Measurements from ENCODE around the gene TAF11L4.
A peak's percentile ranks its signal among the peaks of the same experiment; 100 is the strongest.
"Not testable (repeated sequence)": the region's sequence is repeated elsewhere in the genome, so short reads cannot be mapped to it uniquely, and the experiment has no call there.

TAF11L4 gene

DNA sequence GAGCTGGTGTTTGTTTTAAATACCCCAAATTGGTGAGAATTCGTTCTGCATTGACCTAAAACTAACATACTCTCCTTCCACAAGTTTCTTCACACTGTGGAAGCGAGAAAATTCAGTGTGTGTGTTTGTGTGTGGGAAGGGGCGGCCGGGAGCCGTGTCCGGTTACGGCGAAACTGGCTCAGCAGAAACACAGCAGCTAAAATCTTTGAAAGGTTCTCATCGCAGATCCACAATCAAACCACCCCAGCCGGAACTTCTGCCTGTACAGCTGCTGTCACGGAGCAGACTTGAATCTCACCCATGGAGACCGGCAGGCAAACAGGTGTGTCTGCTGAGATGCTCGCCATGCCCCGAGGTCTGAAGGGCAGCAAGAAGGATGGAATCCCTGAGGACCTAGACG, at the start of gene TAF11L4:
Gene TAF11L4 (plus strand): TSS at position 301 of the 400 bp plus-strand sequence.
- DNase-seq, result not testable (repeated sequence)

- not testable (repeated sequence) for DNase-seq
Measured at GRCh38 chr5:17475064-17475463, 46.5 kb upstream of the TAF11L4 start.

GRCh38 chr5:17477043-17477442, 44.6 kb upstream of the TAF11L4 start:
- no peak for DNase-seq

DNA sequence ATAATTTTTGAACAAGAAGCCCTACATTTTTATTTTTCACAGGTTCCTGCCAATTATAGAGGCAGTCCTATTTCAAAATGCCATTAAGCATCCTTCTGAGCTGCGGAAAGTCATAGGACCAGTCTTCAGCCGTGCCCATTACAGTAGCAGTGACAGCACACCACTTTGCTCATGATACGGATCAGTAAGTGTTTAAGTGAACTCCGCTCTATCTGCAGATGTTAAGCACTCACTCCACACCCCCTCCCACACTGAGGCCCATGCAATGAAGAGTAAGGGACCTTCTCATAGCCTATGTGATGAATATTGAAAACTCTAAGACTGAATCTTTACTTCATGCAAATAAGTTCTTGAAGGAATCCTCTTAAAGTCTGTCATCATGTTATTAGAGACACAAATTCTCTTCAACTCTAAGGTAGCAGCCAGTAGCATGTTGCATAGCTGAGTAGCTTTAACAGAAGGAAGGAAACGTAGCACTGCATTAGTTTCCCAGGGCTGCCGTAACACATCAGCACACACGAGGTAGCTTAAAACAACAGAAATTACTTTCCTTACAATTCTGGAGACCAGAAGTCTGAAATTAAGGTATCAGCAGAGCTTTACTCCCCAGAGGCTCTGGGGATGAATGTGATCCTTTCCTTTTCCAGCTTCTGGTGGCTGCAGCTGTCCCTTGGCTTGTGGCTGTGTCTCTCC, 43.9 kb upstream of the TAF11L4 start:
- no peak for DNase-seq

DNA sequence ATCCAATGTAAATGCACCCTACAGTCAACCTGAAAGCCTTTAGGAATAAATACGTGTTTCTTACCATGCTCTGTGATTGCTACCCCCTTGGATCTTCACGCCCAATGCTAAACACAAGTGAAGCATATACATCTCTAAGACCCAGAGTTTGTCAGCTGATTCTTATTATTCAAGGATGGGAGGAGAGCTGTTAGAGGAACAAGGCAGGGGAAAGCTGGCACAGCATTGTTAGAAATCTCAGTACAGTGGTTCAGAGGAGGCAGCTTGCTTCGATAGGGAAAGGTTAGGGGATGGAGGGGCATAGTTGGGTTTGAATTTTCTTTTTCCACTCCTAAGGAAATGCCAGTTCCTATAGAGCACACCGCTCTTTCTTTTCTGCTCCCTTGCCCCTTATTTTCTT, 40.2 kb upstream of the TAF11L4 start:
- no peak for DNase-seq

DNA sequence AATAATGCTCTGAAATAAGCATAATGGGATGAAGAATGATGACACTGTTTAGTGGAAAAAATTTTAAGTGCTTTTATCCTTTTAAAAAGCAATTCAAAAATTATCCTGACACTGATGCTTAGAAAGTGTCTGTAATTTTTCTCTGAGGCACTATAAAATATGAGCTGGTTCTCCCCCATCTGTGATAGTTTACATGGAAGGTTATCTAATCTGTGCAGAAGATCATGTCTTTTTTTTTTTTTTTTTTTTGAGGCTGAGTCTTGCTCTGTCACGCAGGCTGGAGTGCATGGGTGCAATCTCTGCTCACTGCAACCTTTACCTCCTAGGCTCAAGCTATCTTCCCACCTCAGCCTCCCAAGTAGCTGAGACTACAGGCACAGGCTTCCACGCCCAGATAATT, 38.8 kb upstream of the TAF11L4 start:
- DNase-seq, result no peak

- not testable (repeated sequence) for DNase-seq
Measured at GRCh38 chr5:17486464-17487173, 35.0 kb upstream of the TAF11L4 start.

DNA sequence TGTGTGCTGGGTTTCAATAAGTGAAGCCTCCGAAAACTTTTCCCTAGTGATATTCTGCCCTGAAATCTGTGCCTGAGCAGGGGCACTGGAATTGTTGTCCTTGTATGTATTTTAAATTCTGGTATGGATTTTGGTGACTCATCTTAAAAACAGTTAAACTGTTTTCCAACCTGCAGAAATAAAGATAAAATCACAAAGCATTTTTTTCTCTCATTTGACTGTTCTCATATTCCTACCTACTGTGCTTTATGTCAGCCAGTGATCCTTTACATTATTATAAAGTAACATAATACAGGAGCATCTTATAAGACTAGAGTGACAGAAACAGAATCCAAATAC, 34.5 kb upstream of the TAF11L4 start:
- DNase-seq, result no peak

DNA sequence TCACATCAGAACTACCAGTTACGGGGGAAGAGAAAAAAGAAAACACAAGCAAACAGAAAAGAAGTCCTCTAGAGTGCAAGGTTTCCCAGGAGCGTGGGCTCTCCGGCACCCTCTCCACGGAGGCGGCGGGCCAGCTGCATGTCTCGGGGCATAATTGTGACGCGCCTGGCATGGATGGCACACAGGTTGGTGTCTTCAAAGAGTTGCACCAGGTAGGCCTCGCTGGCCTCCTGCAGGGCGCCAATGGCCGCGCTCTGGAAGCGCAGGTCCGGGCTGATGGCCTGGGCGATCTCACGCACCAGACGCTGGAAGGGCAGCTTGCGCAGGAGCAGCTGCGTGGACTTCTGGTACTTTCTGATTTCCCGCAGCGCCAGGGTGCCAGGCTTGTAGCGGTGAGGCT, 30.3 kb upstream of the TAF11L4 start:
- DNase-seq, result not testable (repeated sequence)

DNA sequence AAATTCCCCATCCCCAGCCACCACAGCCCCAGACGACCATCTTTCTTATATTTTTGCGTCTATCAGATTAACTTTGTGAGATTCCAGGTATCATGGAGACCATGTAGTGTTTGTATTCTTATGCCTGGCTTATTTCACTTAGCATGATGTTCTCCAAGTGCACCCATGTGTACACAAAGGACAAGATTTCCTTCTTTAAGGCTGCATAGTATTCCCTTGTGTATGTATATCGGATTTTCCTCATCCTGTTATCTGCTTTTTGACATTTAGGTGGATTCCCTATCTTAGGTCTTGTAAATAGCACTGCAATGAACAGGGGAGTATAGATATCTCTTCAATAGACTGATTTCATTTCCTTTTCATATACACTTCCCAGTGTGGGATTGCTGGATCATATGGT, 28.8 kb upstream of the TAF11L4 start:
- no peak for DNase-seq

GRCh38 chr5:17497446-17497845, 24.2 kb upstream of the TAF11L4 start:
- no peak for DNase-seq

DNA sequence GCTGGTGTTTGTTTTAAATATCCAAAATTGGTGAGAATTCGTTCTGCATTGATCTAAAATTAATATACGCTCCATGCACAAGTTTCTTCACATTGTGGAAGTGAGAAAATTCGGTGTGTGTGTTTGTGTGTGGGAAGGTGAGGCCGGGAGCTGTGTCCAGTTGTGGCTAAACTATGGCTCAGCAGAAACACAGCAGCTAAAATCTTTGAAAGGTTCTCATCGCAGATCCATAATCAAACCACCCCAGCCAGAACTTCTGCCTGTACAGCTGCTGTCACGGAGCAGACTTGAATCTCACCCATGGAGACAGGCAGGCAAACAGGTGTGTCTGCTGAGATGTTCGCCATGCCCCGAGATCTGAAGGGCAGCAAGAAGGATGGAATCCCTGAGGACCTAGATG, 23.7 kb upstream of the TAF11L4 start, which contains the start of gene TAF11L2:
Gene TAF11L2 (plus strand): TSS at position 301 of the 400 bp plus-strand sequence.
- DNase-seq, result not testable (repeated sequence)

- DNase-seq, result no peak
Measured at GRCh38 chr5:17511775-17512325, 9.8 kb upstream of the TAF11L4 start.

DNA sequence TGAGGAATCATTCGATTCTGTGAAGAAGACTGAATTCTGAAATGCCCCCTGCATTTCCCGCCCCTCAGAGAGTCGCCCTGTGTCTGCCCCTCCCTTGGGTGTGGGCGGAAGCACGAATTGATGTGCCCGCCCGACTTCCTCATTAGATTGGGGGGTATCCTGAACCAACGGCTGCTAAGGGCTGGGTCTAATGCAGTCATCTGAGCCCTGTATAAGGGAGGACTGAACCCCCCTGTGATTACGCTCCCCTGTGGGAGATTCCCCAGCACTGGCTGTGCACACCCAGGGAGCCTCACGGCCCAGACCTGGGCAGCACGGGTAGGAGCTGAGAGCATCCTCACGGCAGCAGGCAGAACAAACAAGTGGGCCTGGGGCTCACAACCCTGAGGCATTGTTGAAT, 4.1 kb upstream of the TAF11L4 start:
- peak; percentile 8 for DNase-seq

DNA sequence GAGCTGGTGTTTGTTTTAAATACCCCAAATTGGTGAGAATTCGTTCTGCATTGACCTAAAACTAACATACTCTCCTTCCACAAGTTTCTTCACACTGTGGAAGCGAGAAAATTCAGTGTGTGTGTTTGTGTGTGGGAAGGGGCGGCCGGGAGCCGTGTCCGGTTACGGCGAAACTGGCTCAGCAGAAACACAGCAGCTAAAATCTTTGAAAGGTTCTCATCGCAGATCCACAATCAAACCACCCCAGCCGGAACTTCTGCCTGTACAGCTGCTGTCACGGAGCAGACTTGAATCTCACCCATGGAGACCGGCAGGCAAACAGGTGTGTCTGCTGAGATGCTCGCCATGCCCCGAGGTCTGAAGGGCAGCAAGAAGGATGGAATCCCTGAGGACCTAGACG, 3.5 kb upstream of the TAF11L4 start, which contains the start of gene TAF11L3:
Gene TAF11L3 (plus strand): TSS at position 301 of the 400 bp plus-strand sequence.
- DNase-seq, result not testable (repeated sequence)

DNA sequence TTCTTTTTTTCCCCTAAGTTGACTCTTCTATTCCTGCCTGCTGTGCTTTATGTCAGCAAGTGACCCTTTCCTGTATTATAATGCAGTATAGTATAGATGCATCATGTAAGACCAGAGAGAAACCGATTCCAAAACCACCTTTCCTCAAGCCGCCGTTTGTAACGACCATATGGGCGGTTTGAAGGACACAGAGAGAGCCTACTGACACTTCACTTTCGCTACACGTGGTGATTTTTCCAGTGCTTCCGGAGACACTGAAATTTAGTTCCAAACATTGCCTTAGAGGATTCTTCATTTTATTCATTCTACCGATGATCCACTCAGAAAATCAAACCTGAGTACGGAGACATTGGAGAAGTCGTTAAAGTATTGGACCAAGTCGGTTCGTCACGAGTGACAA, 2.1 kb upstream of the TAF11L4 start:
- not testable (repeated sequence) for DNase-seq

DNA sequence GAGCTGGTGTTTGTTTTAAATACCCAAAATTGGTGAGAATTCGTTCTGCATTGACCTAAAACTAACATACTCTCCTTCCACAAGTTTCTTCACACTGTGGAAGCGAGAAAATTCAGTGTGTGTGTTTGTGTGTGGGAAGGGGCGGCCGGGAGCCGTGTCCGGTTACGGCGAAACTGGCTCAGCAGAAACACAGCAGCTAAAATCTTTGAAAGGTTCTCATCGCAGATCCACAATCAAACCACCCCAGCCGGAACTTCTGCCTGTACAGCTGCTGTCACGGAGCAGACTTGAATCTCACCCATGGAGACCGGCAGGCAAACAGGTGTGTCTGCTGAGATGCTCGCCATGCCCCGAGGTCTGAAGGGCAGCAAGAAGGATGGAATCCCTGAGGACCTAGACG, 3.3 kb downstream of the TAF11L4 start, which contains the start of gene TAF11L5:
Gene TAF11L5 (plus strand): TSS at position 301 of the 400 bp plus-strand sequence.
- not testable (repeated sequence) for DNase-seq

GRCh38 chr5:17526504-17526903, 4.9 kb downstream of the TAF11L4 start:
- DNase-seq, result not testable (repeated sequence)

- not testable (repeated sequence) for DNase-seq
Measured at GRCh38 chr5:17528369-17528768, 6.8 kb downstream of the TAF11L4 start, which contains the start of gene TAF11L6. Gene TAF11L6, plus strand, starts transcription at chr5:17528669.
